Mucosa of stomach (tissue), 1 donor: ENCODE data around the gene GRK2.
"Not testable (repeated sequence)": the region's sequence is repeated elsewhere in the genome, so short reads cannot be mapped to it uniquely, and the experiment has no call there.

Experiments
- H3K27me3 ChIP-seq: one replicate; pipeline ENCODE4 v1.7.0; 2013; ENCODE audit warnings: mild to moderate bottlenecking, low read length; ENCODE audit not compliant: control insufficient read depth, insufficient read depth
- H3K36me3 ChIP-seq: one replicate; pipeline ENCODE4 v1.7.0; 2013; ENCODE audit warnings: low read length; ENCODE audit not compliant: control insufficient read depth, insufficient read depth
- H3K4me1 ChIP-seq: one replicate; pipeline ENCODE4 v1.7.0; 2013; ENCODE audit warnings: mild to moderate bottlenecking, low read length; ENCODE audit not compliant: control insufficient read depth, insufficient read depth
- H3K4me3 ChIP-seq: one replicate; pipeline ENCODE4 v1.7.0; 2013; ENCODE audit warnings: low read length
- H3K9ac ChIP-seq: one replicate; pipeline ENCODE4 v1.7.0; 2013; ENCODE audit warnings: mild to moderate bottlenecking, low read length, moderate library complexity
- H3K9me3 ChIP-seq: one replicate; pipeline ENCODE4 v1.7.0; 2013; ENCODE audit warnings: mild to moderate bottlenecking, low read length, moderate library complexity; ENCODE audit not compliant: control insufficient read depth
- donor health status: Pancreatic carcinoma.

The GRK2 gene

DNA sequence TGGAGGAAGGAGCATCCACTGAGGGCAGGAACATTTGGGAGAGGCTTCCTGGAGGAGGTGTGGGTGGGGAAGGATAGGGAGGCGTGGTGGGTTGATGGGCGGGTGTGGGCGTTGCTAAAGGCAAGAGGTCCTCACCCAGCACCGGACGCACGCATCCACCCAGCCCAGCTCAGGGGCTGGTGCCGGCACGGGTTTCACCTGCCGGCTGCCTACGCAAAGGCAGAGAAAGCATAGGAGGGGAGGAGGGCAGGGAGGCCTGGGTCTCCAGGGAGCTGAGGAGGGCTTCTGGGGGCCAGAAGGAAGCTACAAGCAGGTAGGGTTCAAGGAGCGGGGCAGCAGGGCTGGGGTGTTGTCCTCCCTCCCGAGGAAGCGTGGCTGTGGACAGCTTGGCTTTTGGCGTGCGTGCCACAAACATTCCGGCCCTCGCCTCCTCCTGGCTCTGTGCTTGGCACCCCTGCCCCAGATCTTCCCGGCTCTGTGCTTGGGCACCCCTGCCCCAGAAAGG is 44.8 kb downstream of the GRK2 start:
- H3K27me3 ChIP-seq = no peaks in the 10 kb centered on the region
- H3K9ac ChIP-seq = no peak overlapping the region
- no peak overlapping the region for H3K4me3 ChIP-seq
- no peaks in the 10 kb centered on the region for H3K9me3 ChIP-seq
- peaks cover 23% of the 10 kb centered on the region for H3K36me3 ChIP-seq
- H3K4me1 ChIP-seq = peaks cover 29% of the 10 kb centered on the region

DNA sequence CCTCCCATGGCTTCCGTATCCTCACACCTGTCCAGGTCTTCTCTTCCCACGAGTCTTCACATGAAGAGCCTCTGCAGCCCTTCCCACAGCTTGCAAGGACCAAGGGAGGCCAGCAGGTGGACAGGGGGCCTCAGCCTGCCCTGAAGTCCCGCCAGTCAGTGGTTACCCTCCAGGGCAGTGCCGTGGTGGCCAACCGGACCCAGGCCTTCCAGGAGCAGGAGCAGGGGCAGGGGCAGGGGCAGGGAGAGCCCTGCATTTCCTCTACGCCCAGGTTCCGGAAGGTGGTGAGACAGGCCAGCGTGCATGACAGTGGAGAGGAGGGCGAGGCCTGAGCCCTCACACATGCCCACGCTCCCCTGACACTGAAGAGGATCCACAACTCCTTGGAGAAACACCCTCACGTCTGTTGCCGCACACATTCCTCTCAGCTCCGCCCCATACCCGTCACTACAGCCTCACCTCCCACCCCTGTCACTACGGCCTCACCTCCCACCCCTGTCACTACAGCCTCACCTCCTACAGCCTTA is 45.3 kb downstream of the GRK2 start:
- peaks cover 23% of the 10 kb centered on the region for H3K36me3 ChIP-seq
- H3K4me1 ChIP-seq = peaks cover 32% of the 10 kb centered on the region
- H3K9ac ChIP-seq = no peak overlapping the region

GRCh38 chr11:67312187-67313021 is 46.1 kb downstream of the GRK2 start:
- Histone ChIP-seq H3K4me1 (peaks cover 32% of the 10 kb centered on the region), H3K36me3 (peaks cover 16% of the 10 kb centered on the region), H3K9ac (peak overlapping the region; percentile 72), H3K9me3 (no peaks in the 10 kb centered on the region), H3K4me3 (no peak overlapping the region), H3K27me3 (no peaks in the 10 kb centered on the region)

More for the DNA sequence above, 45.3 kb downstream of the GRK2 start:
- H3K27me3 ChIP-seq = no peaks in the 10 kb centered on the region
- no peaks in the 10 kb centered on the region for H3K9me3 ChIP-seq
- no peak overlapping the region for H3K4me3 ChIP-seq

DNA sequence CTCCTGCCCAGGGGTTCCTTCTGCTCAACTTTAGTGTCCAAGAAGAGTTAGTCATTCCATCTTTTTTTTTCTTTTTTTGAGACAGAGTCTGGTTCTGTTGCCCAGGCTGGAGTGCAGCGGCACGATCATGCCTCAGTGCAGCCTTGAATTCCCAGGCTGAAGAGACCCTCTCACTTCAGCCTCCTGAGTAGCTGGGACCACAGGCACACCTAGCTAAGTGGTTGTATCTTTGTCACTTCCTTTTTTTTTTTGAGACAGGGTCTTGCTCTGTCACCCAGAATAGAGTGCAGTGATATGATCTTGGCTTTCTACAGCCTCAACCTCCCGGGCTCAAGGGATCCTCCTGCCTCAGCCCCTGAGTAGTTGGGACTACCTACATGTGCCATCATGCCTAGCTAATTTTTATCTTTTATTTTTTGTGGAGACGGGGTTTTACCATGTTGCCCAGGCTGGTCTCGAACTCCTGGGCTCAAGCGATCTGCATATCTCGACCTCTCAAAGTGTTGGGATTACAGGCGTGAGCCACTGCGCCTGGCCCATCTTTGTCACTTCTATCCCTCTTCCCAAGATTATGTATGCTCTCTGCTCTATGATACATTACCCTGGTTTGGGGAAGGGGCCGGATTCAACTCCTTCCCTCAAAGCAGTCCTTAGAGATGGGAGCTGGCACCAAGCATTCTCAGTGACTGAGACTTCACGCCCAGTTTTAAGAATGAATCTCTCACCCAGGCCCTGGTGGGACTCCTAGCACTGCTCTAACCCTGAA is 47.0 kb downstream of the GRK2 start:
- Histone ChIP-seq H3K4me3 (no peak overlapping the region), H3K27me3 (no peaks in the 10 kb centered on the region), H3K4me1 (peaks cover 33% of the 10 kb centered on the region), H3K9me3 (no peaks in the 10 kb centered on the region), H3K36me3 (peaks cover 10% of the 10 kb centered on the region), H3K9ac (peak overlapping the region; percentile 72)

DNA sequence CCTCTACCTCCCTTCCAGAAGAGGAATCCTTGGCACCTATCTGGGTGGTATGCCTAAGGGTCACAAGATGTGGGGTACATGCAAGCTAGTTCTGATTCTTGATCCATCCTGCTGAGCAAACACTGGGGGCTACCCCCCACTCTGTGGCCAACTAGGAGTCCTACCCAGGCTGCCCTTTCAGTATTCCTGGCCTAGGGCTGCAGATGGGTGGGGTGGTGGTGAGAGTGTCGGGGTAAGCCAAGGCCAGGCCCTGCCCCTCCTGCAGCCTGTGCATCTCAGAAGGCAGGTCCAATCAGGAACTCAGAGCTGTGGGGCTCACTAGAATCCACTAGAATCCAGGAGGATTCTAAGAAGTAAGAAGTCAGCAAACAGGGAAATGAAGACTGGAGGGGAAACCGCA is 47.9 kb downstream of the GRK2 start:
- Histone ChIP-seq H3K9ac (no peak overlapping the region), H3K9me3 (no peaks in the 10 kb centered on the region), H3K27me3 (no peaks in the 10 kb centered on the region), H3K36me3 (peaks cover 8% of the 10 kb centered on the region), H3K4me3 (no peak overlapping the region), H3K4me1 (peaks cover 42% of the 10 kb centered on the region)

- no peaks in the 10 kb centered on the region for H3K36me3 ChIP-seq
- no peak overlapping the region for H3K9ac ChIP-seq
- H3K9me3 ChIP-seq = no peaks in the 10 kb centered on the region
- no peak overlapping the region for H3K4me3 ChIP-seq
- H3K4me1 ChIP-seq = peaks cover 44% of the 10 kb centered on the region
- H3K27me3 ChIP-seq = no peaks in the 10 kb centered on the region
Measured at GRCh38 chr11:67315325-67315909, 49.1 kb downstream of the GRK2 start.

GRCh38 chr11:67316882-67317204 is 50.6 kb downstream of the GRK2 start:
- no peaks in the 10 kb centered on the region for H3K27me3 ChIP-seq
- peak overlapping the region; percentile 89 for H3K4me3 ChIP-seq
- no peaks in the 10 kb centered on the region for H3K9me3 ChIP-seq
- H3K4me1 ChIP-seq = peaks cover 49% of the 10 kb centered on the region
- peak overlapping the region; percentile 94 for H3K9ac ChIP-seq
- no peaks in the 10 kb centered on the region for H3K36me3 ChIP-seq

GRCh38 chr11:67317205-67317887 is 51.1 kb downstream of the GRK2 start:
- no peaks in the 10 kb centered on the region for H3K36me3 ChIP-seq

GRCh38 chr11:67317888-67318555 is 51.7 kb downstream of the GRK2 start:
- Histone ChIP-seq H3K4me1 (peaks cover 38% of the 10 kb centered on the region), H3K4me3 (peak overlapping the region; percentile 89), H3K27me3 (no peaks in the 10 kb centered on the region), H3K36me3 (no peaks in the 10 kb centered on the region), H3K9me3 (no peaks in the 10 kb centered on the region), H3K9ac (peak overlapping the region; percentile 94)

More at GRCh38 chr11:67317205-67317887, 51.1 kb downstream of the GRK2 start:
- Histone ChIP-seq H3K9ac (peak overlapping the region; percentile 94), H3K4me1 (peaks cover 44% of the 10 kb centered on the region), H3K9me3 (no peaks in the 10 kb centered on the region), H3K4me3 (peak overlapping the region; percentile 89), H3K27me3 (no peaks in the 10 kb centered on the region)

DNA sequence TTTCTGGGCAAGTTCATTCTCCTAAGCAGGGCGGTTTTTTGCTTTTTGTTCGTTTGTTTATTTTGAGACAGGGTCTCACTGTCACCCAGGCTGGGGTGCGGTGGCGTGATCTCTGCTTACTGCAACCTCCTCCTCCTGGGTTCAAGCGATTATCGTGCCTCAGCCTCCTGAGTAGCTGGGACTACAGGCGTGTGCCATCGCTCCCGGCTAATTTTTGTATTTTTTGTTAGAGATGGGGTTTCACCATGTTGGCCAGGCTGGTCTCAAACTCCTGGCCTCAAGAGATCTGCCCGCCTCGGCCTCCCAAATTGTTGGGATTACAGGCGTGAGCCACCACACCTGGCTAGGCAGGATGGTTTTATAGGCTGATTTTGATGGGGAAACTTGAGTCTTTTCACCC is 52.6 kb downstream of the GRK2 start:
- H3K9me3 ChIP-seq, H3K36me3 ChIP-seq, H3K27me3 ChIP-seq: not testable (repeated sequence)
- Histone ChIP-seq H3K9ac (peak overlapping the region; percentile 94), H3K4me1 (peaks cover 30% of the 10 kb centered on the region), H3K4me3 (peak overlapping the region; percentile 89)

DNA sequence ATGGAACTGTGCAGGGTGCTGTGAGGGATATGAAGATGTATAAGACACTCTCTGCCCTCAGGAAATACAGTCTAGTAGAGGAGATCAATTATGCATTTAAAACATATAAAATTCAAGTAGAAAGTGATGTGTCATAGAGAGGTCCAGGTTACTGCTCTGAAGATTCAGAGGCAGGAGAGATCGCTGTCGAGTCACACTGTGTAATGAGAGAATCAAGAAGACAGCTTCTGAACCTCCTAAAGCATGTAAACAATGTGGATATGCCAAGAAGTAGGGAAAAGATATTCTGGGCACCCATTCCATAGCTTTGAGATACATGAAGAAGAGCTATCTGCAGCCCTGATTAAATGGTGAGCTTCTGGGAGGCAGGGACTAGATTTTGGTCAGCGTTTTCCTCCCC is 53.7 kb downstream of the GRK2 start:
- Histone ChIP-seq H3K4me1 (peaks cover 24% of the 10 kb centered on the region), H3K4me3 (no peak overlapping the region), H3K9me3 (no peaks in the 10 kb centered on the region), H3K36me3 (no peaks in the 10 kb centered on the region), H3K9ac (no peak overlapping the region), H3K27me3 (no peaks in the 10 kb centered on the region)
